GM12873 (cell line): ENCODE data around the gene HMX1.

ENCODE experiments used
- TF ChIP-seq, protein P1 (sequence below): IDR thresholded peaks from 2 replicates; pipeline ENCODE4 v1.5.1; 2012; ENCODE audit warnings: low read depth, mild to moderate bottlenecking, moderate library complexity, low read length, control low read depth; ENCODE audit not compliant: insufficient read depth; ENCODE audit errors: missing control alignments

Gene HMX1

DNA sequence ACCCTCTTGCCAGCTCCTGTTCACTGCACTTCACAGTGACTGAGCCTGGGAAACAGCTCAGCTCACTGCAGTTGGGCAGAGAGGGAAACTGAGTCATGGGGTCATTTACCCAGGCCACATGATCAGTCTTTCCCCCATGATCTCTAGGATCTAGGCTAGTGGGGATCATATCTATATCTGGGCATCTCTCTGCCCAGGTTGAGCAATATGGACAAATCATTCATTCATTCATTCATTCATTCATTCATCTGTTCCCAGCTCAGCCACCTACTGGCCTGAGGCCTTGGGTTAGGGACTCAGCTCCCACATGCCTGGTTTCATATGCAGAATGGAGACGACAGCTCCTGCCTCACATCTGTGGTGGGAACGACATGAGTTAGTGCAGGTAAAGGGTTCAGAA is 45.3 kb upstream of the HMX1 start:
- TF ChIP-seq, protein P1, sequence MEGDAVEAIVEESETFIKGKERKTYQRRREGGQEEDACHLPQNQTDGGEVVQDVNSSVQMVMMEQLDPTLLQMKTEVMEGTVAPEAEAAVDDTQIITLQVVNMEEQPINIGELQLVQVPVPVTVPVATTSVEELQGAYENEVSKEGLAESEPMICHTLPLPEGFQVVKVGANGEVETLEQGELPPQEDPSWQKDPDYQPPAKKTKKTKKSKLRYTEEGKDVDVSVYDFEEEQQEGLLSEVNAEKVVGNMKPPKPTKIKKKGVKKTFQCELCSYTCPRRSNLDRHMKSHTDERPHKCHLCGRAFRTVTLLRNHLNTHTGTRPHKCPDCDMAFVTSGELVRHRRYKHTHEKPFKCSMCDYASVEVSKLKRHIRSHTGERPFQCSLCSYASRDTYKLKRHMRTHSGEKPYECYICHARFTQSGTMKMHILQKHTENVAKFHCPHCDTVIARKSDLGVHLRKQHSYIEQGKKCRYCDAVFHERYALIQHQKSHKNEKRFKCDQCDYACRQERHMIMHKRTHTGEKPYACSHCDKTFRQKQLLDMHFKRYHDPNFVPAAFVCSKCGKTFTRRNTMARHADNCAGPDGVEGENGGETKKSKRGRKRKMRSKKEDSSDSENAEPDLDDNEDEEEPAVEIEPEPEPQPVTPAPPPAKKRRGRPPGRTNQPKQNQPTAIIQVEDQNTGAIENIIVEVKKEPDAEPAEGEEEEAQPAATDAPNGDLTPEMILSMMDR: no peak

DNA sequence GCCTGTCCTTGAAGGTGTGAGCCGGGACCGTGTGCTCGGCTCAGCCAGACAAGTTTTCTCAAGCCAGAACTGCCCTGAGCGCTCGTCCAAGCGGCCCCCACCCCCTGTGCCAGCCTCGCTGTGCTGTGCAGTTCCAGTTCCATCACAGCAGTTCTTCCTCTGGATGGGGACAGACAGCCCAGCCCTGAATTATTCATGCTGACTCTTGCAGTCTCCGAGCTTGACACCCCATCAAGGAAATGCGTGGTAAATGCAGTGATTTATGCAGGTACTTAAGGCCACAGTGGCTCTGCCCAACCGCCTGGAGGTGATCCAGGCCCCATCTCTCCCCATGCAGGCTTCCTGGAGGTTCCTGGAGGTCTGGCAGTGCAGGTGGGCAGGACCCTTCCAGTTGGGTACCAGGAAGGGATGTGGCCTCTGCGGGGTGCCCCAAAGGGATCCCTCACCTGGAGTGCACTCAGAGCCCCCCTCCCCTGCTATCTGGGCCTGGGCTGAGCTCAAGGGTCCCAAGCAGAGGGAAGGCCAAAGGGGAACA is 44.8 kb upstream of the HMX1 start:
- TF ChIP-seq, protein P1: no peak

DNA sequence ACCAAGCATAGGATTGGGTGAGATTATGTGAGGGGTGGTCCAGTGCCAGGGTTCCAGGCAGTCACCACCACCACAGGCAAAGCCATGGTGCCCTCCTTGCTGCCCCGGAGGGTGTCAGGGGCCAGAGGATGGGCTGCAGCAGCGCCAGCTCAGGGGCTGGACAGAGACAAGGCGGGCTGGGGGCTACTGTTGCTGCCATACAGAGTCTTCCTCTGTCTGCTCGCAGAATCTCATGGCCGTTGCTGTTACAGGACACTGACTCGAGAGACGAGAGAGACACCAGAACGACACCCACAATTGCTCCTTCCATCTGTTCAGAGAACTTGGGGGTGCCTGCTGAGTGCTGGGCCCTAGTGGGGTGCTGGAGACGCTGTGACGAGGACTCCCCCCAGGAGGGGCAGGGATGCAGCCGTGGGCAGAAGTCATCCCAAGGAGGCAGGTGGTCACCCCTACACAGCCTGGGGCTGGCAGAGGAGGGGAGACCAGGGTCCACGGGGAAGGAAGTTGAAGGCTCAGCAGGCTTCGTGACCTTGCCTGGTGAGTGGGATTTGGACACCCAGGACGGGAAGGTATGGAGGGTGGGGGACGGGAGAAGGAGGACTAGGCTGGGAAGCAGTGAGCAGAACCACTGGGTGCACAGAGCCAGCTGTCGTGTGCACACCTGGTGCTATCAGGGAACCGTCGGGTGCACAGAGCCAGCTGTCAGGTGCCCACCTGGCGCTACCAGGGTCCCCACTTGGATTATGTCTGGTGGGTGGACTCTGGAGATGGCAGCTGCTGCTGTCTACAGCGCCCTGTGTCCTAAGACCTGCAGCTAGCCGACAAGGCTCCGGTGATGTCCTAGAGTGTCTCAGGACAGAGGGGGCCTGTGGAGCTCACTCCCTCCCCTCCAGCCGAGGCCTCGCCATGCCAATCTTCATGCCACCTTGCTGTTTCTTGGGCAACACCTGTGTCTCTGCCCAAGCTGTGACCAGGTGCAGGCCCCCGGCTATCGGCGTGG is 43.9 kb upstream of the HMX1 start:
- TF ChIP-seq, protein P1: no peak

DNA sequence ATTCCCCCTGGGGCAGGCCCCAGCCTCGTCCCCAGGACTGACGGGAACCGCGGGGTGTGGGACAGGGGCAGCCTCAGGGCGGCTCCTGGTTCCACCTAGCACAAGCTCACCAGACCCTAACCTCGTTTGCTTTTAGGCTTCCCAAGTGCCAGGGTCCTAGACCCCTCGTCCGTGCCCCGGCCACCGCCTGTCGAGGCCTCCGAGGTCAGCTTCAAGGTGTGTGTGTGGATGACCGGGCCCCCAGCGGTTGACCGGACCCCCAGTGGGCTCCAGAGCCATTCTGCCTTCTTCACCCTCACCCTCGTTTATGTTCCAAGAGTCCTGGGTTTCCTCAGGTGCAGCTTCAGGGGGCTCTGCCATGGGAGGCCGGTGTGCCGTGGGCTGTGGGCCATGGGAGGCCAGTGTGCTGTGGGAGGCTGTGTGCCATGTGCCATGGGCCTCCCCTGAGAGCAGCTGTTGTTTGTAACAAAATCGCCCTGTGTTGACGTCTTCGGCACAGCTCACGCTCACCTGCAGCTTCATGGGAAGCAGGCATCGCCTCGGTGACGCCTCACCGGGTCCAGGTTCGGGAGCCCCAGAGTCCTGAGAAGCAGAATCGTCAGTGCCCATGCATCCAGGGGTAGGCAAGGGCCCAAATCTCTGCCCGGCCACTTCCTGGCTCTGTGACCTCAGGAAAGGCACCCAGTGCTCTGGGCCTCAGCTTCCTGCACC is 43.0 kb upstream of the HMX1 start:
- TF ChIP-seq, protein P1: no peak

DNA sequence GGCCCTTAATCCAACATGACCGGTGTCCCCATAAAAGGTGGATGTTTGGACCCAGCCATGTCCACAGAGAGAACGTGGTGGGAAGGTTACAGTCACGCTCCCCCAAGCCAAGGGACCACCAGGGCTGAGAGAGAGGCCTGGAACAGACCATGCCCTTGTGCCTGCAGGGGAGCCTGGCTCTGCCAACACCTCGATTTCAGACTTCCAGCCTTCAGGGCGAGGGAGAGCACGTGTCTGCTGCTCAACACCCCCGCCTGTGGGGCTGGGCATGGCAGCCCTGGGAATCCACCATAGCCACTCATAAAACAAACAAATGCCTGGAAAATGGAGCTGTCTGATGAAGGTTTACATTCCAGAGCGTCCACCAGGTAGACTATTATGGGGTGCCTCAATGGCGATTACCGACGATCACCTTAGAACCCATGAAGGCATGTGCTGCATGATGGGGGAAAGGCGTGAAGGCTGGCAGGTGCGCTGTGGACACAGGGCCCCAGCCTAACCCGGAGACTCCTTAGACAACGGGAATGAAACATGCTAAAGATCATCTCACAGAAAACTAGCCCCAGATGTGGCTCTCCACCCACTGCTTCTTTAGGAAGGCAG is 42.3 kb upstream of the HMX1 start:
- TF ChIP-seq, protein P1: no peak

GRCh38 chr4:8913121-8913857 is 41.6 kb upstream of the HMX1 start:
- TF ChIP-seq, protein P1: no peak

DNA sequence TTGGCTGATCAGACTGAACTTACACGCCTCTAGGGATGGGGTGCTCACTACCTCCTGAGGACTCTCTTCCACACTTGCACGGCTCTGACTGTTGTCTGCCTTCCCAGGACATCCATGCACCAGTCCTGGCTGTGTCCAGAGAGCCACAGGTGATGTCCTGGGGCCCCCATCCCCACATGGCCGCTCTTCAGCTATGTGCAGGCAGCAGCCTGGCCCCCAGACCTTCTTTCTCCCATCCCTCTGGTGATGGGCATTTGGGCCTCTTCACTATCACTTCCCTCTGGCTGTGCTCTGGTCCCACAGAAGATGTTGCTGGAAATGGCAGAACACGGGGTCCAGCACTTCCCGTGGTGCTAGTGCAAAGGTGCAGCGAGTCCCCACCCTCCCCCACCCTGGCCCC is 40.9 kb upstream of the HMX1 start:
- TF ChIP-seq, protein P1: no peak
